ENCODE measurements around the gene SRSF11. TPM values are rescaled to one million over a fixed set of nuclear protein-coding genes. Genes with fewer than 3 reads are reported as not detected.
"Not testable (repeated sequence)": the region's sequence is repeated elsewhere in the genome, so short reads cannot be mapped to it uniquely, and the experiment has no call there.

Gene SRSF11
- total and polyA plus RNA-seq, 2 of the 4 experiments (the other 2 are of a cell fraction) = 94.5 to 149 TPM

DNA sequence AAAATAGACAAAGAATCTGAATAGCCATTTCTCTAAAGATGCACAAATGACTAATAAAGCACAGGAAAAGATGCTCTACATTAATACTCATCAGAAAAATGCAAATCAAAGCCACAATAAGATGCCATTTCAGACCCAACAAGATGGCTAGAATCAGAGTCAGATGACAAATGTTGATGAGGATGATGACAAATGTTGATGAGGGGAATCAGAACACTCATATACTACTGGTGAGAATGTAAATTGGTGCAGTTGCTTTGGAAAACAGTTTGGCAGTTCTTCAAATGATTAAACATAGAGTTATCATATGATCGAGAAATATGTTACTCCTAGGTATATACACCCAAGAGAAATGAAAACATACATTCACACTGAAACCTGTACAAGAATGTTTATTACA is 49.7 kb upstream of the SRSF11 start:
- Histone ChIP-seq H4K20me1 (ENCODE audit: insufficient read depth, low read length) (no peaks in the 10 kb centered on the region), H3K9me1 (ENCODE audit: insufficient read depth, low read length) (0 out of 2 replicates have a peak, but pooled peaks cover 2% of the 10 kb centered on the region), H2AK5ac (ENCODE audit: low read depth, low read length) (no peak overlapping the region), H3K36me3 (ENCODE audit: control insufficient read depth, insufficient read depth, low read length) (peaks cover 3% of the 10 kb centered on the region; the same call in 1 of the 2 replicates), H2AK9ac (replicated peaks; ENCODE audit: low read depth, low read length, poor library complexity) (no peak overlapping the region), H3K27me3 (ENCODE audit: control insufficient read depth, insufficient read depth, low read length) (no peaks in the 10 kb centered on the region), H3K27ac (ENCODE audit: insufficient read depth, low read length) (no peak overlapping the region), H3K9ac (ENCODE audit: low read depth, low read length) (no peak overlapping the region), H3K23ac (ENCODE audit: low read depth, low read length) (no peak overlapping the region), H3K79me1 (ENCODE audit: low read depth in 1 of 2, low read length in 2 of 2) (peaks cover 5 to 9% of the 10 kb centered on the region in 2 experiments; a peak in 3 of 4 replicates), H3K4ac (ENCODE audit: low read depth, low read length) (no peak overlapping the region), H2BK20ac (ENCODE audit: low read depth, low read length) (no peak overlapping the region), H4K5ac (ENCODE audit: low read depth, low read length) (no peak overlapping the region), H2BK120ac (ENCODE audit: low read depth, low read length) (no peak overlapping the region), H3K18ac (ENCODE audit: low read depth, low read length) (no peak overlapping the region), H3K4me2 (ENCODE audit: low read depth, low read length) (no peak overlapping the region), H4K8ac (ENCODE audit: low read depth in 2 of 2, low read length in 2 of 2) (no peak overlapping the region), H2AFZ (replicated peaks; ENCODE audit: low read length, poor library complexity) (no peak overlapping the region), H4K91ac (ENCODE audit: insufficient read depth, low read depth, low read length) (no peak overlapping the region), H2BK5ac (ENCODE audit: low read depth, low read length, poor library complexity, severe bottlenecking) (no peak overlapping the region), H3K14ac (replicated peaks; ENCODE audit: low read depth, low read length) (no peak overlapping the region), H3K56ac (ENCODE audit: extremely low read depth, insufficient read depth, low read length) (no peak overlapping the region), H3K4me3 (ENCODE audit: insufficient read depth, low read depth, low read length) (no peak overlapping the region), H3K4me1 (ENCODE audit: control insufficient read depth, insufficient read depth, low read length) (peaks cover 2% of the 10 kb centered on the region; the same call in 1 of the 2 replicates), H2BK15ac (ENCODE audit: low read depth, low read length) (no peak overlapping the region), H3K9me3 (ENCODE audit: control insufficient read depth, insufficient read depth, low read length) (no peaks in the 10 kb centered on the region)
- in situ Hi-C loops (cut with MboI; ENCODE audit: low sequenced_read_pairs) = no loop called here
- dilution Hi-C loops (cut with HindIII; ENCODE audit: low sequenced_read_pairs, unreplicated experiment) = no loop called here
- intact Hi-C loops (cut with micrococcal nuclease) = no loop called here
- ChIA-PET POLR2A (ENCODE audit: unreplicated experiment) (no interaction called here), CTCF (no interaction called here)
- no TSS peak for BruUV-seq (replicated peaks)
- TF ChIP-seq POLR2A (IDR thresholded peaks at IDR 0.05; ENCODE audit: low read depth, low read length) = no peak
- no peak for TF ChIP-seq MXI1 (IDR thresholded peaks at IDR 0.05; ENCODE audit: borderline replicate concordance, low read depth, low read length)
- no peak for TF ChIP-seq CHD1 (IDR thresholded peaks at IDR 0.05; ENCODE audit: low read depth, low read length)
- no peak for TF ChIP-seq RAD21 (IDR thresholded peaks at IDR 0.05; ENCODE audit: low read length)
- no peak for TF ChIP-seq SMC3 (IDR thresholded peaks at IDR 0.05; ENCODE audit: low read depth, low read length)
- TF ChIP-seq, protein P1, sequence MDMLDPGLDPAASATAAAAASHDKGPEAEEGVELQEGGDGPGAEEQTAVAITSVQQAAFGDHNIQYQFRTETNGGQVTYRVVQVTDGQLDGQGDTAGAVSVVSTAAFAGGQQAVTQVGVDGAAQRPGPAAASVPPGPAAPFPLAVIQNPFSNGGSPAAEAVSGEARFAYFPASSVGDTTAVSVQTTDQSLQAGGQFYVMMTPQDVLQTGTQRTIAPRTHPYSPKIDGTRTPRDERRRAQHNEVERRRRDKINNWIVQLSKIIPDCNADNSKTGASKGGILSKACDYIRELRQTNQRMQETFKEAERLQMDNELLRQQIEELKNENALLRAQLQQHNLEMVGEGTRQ (IDR thresholded peaks at IDR 0.05; ENCODE audit: low read depth, low read length) = no peak
- no CpG with 5 or more reads among the region's 1 CpG for WGBS, 2 experiments (ENCODE audit: extremely low coverage in 2 of 2, insufficient read length in 1 of 2)
- ATAC-seq (ENCODE audit: low read depth) = no peak
- no peak for DNase-seq

DNA sequence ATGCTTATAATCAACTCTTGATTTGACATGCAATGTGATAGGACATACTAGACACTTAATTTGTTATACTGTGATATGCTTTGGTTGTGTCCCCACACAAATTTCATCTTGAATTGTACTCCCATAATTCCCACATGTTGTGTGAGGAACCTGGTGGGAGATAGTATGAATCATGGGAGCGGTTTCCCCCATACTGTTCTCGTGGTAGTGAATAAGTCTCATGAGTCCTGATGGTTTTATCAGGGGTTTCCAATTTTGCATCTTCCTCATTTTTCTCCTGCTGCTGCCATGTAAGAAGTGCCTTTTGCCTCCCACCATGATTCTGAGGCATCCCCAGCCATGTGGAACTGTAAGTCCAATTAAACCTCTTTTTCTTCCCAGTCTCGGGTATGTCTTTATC is 36.0 kb upstream of the SRSF11 start:
- H3K9ac ChIP-seq (ENCODE audit: low read depth, low read length); H4K91ac ChIP-seq (ENCODE audit: insufficient read depth, low read depth, low read length); intact Hi-C loops (cut with micrococcal nuclease); H4K20me1 ChIP-seq (ENCODE audit: insufficient read depth, low read length); H2BK20ac ChIP-seq (ENCODE audit: low read depth, low read length); H3K36me3 ChIP-seq (ENCODE audit: control insufficient read depth, insufficient read depth, low read length); POLR2A ChIA-PET (ENCODE audit: unreplicated experiment); H3K9me1 ChIP-seq (ENCODE audit: insufficient read depth, low read length); ATAC-seq (ENCODE audit: low read depth); H2BK120ac ChIP-seq (ENCODE audit: low read depth, low read length); H3K4me1 ChIP-seq (ENCODE audit: control insufficient read depth, insufficient read depth, low read length); H3K27me3 ChIP-seq (ENCODE audit: control insufficient read depth, insufficient read depth, low read length); H4K5ac ChIP-seq (ENCODE audit: low read depth, low read length); H3K14ac ChIP-seq (replicated peaks; ENCODE audit: low read depth, low read length); DNase-seq; H3K23ac ChIP-seq (ENCODE audit: low read depth, low read length); H3K9me3 ChIP-seq (ENCODE audit: control insufficient read depth, insufficient read depth, low read length); in situ Hi-C loops (cut with MboI; ENCODE audit: low sequenced_read_pairs); H3K4ac ChIP-seq (ENCODE audit: low read depth, low read length); H4K8ac ChIP-seq (ENCODE audit: low read depth in 2 of 2, low read length in 2 of 2); H2AFZ ChIP-seq (replicated peaks; ENCODE audit: low read length, poor library complexity); H2AK5ac ChIP-seq (ENCODE audit: low read depth, low read length); H3K18ac ChIP-seq (ENCODE audit: low read depth, low read length); H2BK5ac ChIP-seq (ENCODE audit: low read depth, low read length, poor library complexity, severe bottlenecking); H2BK15ac ChIP-seq (ENCODE audit: low read depth, low read length); BruUV-seq (replicated peaks); CTCF ChIA-PET; H2AK9ac ChIP-seq (replicated peaks; ENCODE audit: low read depth, low read length, poor library complexity); H3K56ac ChIP-seq (ENCODE audit: extremely low read depth, insufficient read depth, low read length); H3K27ac ChIP-seq (ENCODE audit: insufficient read depth, low read length); H3K4me3 ChIP-seq (ENCODE audit: insufficient read depth, low read depth, low read length); dilution Hi-C loops (cut with HindIII; ENCODE audit: low sequenced_read_pairs, unreplicated experiment); H3K4me2 ChIP-seq (ENCODE audit: low read depth, low read length): not testable (repeated sequence)
- WGBS, 2 experiments (ENCODE audit: extremely low coverage in 2 of 2, insufficient read length in 1 of 2) = no CpG with 5 or more reads among the region's 3 CpGs
- H3K79me1 ChIP-seq (ENCODE audit: low read depth in 1 of 2, low read length in 2 of 2) = peaks cover 10 to 11% of the 10 kb centered on the region in 2 experiments; a peak in 3 of 4 replicates
